ENCODE results near the gene MGLL. TPM values are rescaled to one million over a fixed set of nuclear protein-coding genes. Genes with fewer than 3 reads are reported as not detected.

MGLL gene
- total RNA-seq, 4 donors from 2014 or later = 36.7 to 146 (median 73.5) TPM

GRCh38 chr3:127839099-127839498 is 16.8 kb upstream of the MGLL start:
- Histone ChIP-seq H3K4me1 (peaks cover 0 to 33% (median 8%) of the 10 kb centered on the region in 3 donors), H3K9me3 (no peaks in the 10 kb centered on the region), H3K36me3 (no peaks in the 10 kb centered on the region), H3K27ac (no peak overlapping the region), H3K4me3 (no peak overlapping the region), H3K27me3 (no peaks in the 10 kb centered on the region)
- WGBS, 2 donors = 87 to 94% methylated on average over 5 of the region's 5 CpGs
- intact Hi-C loops (cut with DNase I) = no loop called here
- TF ChIP-seq, protein P1, sequence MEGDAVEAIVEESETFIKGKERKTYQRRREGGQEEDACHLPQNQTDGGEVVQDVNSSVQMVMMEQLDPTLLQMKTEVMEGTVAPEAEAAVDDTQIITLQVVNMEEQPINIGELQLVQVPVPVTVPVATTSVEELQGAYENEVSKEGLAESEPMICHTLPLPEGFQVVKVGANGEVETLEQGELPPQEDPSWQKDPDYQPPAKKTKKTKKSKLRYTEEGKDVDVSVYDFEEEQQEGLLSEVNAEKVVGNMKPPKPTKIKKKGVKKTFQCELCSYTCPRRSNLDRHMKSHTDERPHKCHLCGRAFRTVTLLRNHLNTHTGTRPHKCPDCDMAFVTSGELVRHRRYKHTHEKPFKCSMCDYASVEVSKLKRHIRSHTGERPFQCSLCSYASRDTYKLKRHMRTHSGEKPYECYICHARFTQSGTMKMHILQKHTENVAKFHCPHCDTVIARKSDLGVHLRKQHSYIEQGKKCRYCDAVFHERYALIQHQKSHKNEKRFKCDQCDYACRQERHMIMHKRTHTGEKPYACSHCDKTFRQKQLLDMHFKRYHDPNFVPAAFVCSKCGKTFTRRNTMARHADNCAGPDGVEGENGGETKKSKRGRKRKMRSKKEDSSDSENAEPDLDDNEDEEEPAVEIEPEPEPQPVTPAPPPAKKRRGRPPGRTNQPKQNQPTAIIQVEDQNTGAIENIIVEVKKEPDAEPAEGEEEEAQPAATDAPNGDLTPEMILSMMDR (IDR thresholded peaks at IDR 0.05) = no peak
- no peak for TF ChIP-seq POLR2A (IDR thresholded peaks at IDR 0.05)
- no peak for DNase-seq

- Histone ChIP-seq H3K9me3 (no peaks in the 10 kb centered on the region), H3K4me1 (peaks cover 0 to 44% (median 8%) of the 10 kb centered on the region in 3 donors), H3K4me3 (no peak overlapping the region), H3K27ac (peak overlapping the region in 2 of 4 donors; percentile 44 to 64), H3K27me3 (no peaks in the 10 kb centered on the region), H3K36me3 (no peaks in the 10 kb centered on the region)
- intact Hi-C loops (cut with DNase I) = no loop called here
- DNase-seq = no peak
- 76 to 92% methylated on average over 6 of the region's 8 CpGs for WGBS, 2 donors
- no peak for TF ChIP-seq POLR2A (IDR thresholded peaks at IDR 0.05)
- TF ChIP-seq, protein P1 (IDR thresholded peaks at IDR 0.05) = no peak
These were observed 13.9 kb upstream of the MGLL start for GRCh38 chr3:127835993-127836882.

DNA sequence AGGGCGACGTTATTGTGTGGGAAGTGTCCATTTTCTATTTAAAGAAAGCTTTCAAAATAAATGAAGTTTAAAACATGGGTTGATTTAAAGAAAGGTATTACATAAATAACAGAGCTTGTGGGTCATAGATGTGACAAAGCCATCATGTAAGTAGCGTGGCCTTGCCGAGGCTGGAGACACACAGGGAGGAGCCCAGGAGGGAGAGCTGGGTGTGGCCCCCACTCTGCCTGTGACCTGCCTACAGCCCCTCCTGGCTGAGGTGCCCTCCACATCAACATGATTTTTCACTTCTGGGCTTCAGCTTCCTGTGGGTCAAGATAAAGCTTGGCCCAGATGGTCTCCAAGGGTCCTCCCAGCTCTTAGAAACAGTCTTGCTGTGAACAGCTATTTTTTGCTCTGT is 12.5 kb upstream of the MGLL start:
- H3K27ac ChIP-seq = peak overlapping the region in 3 of 4 donors; percentile 4 to 65 (median 64)
- intact Hi-C loops (cut with DNase I) = no loop called here
- DNase-seq = no peak
- no peak for TF ChIP-seq POLR2A (IDR thresholded peaks at IDR 0.05)
- TF ChIP-seq, protein P1 (IDR thresholded peaks at IDR 0.05) = no peak
- peaks cover 0 to 44% (median 8%) of the 10 kb centered on the region in 3 donors for H3K4me1 ChIP-seq
- no peaks in the 10 kb centered on the region for H3K36me3 ChIP-seq
- H3K9me3 ChIP-seq = peaks cover 0 to 10% (median 6%) of the 10 kb centered on the region in 3 donors
- no peaks in the 10 kb centered on the region for H3K27me3 ChIP-seq
- 68 to 90% methylated on average over 4 of the region's 4 CpGs for WGBS, 2 donors
- H3K4me3 ChIP-seq = no peak overlapping the region

GRCh38 chr3:127833281-127834032 is 11.1 kb upstream of the MGLL start:
- peaks cover 0 to 23% (median 14%) of the 10 kb centered on the region in 3 donors for H3K9me3 ChIP-seq
- no peak for DNase-seq
- no peaks in the 10 kb centered on the region for H3K27me3 ChIP-seq
- H3K36me3 ChIP-seq = no peaks in the 10 kb centered on the region
- TF ChIP-seq, protein P1 (IDR thresholded peaks at IDR 0.05) = no peak
- TF ChIP-seq POLR2A (IDR thresholded peaks at IDR 0.05) = no peak
- peaks cover 0 to 44% (median 8%) of the 10 kb centered on the region in 3 donors for H3K4me1 ChIP-seq
- no peak overlapping the region for H3K4me3 ChIP-seq
- H3K27ac ChIP-seq = peak overlapping the region in 2 of 4 donors; percentile 61 to 64
- WGBS, 2 donors = 58 to 83% methylated on average over 2 of the region's 2 CpGs
- intact Hi-C loops (cut with DNase I) = no loop called here

All from esophagus squamous epithelium (tissue), 5 donors.